ENCODE data around the gene SUGCT. TPM values are rescaled to one million over a fixed set of nuclear protein-coding genes. Genes with fewer than 3 reads are reported as not detected.

Gene SUGCT
- total RNA-seq, 2 experiments from 2014 or later, result 0.95 to 1.2 TPM

GRCh38 chr7:40903872-40904271 is 769.1 kb downstream of the SUGCT start:
- ChIA-PET CTCF (no interaction called here), POLR2A (no interaction called here)
- H3K27me3 Mint-ChIP-seq, result no peaks in the 10 kb centered on the region
- DNase-seq (no peak), ATAC-seq (ENCODE audit: poor library complexity) (no peak)
- H3K9me3 Mint-ChIP-seq, result no peaks in the 10 kb centered on the region
- intact Hi-C loops (cut with DNase I, micrococcal nuclease), result no loop called here
- no peaks in the 10 kb centered on the region for H3K4me1 Mint-ChIP-seq (ENCODE audit: low read depth)
- H3K36me3 Mint-ChIP-seq (ENCODE audit: low read depth), result no peaks in the 10 kb centered on the region
- no peaks in the 10 kb centered on the region for H3K27me3 ChIP-seq (ENCODE audit: control insufficient read depth in 1 of 2, insufficient read depth in 2 of 2, low read length in 2 of 2)
- H3K27ac Mint-ChIP-seq, result no peak overlapping the region
- H3K36me3 ChIP-seq (ENCODE audit: insufficient read depth, low read length), result no peaks in the 10 kb centered on the region
- H3K27ac ChIP-seq (ENCODE audit: low read depth in 1 of 2, low read length in 2 of 2), result no peak overlapping the region
- H3K4me3 ChIP-seq (ENCODE audit: low read length), result no peak overlapping the region
- TF ChIP-seq CTCF (IDR thresholded peaks at IDR 0.05), result no peak
- no peak overlapping the region for H3K4me3 Mint-ChIP-seq
- H3K9me3 ChIP-seq (ENCODE audit: control insufficient read depth in 1 of 2, insufficient read depth in 1 of 2, low read length in 2 of 2), result peaks cover 0 to 9% of the 10 kb centered on the region in 2 experiments
- no peaks in the 10 kb centered on the region for H3K4me1 ChIP-seq (ENCODE audit: insufficient read depth, low read length)

- Histone ChIP-seq H3K9me3 (ENCODE audit: control insufficient read depth in 1 of 2, insufficient read depth in 1 of 2, low read length in 2 of 2) (peaks cover 0 to 3% of the 10 kb centered on the region in 2 experiments), H3K4me1 (ENCODE audit: insufficient read depth, low read length) (no peaks in the 10 kb centered on the region), H3K27me3 (ENCODE audit: control insufficient read depth in 1 of 2, insufficient read depth in 2 of 2, low read length in 2 of 2) (no peaks in the 10 kb centered on the region), H3K27ac (ENCODE audit: low read depth in 1 of 2, low read length in 2 of 2) (no peak overlapping the region), H3K4me3 (ENCODE audit: low read length) (no peak overlapping the region), H3K36me3 (ENCODE audit: insufficient read depth, low read length) (no peaks in the 10 kb centered on the region)
- ChIA-PET POLR2A (no interaction called here), CTCF (no interaction called here)
- no peaks in the 10 kb centered on the region for H3K9me3 Mint-ChIP-seq
- no peaks in the 10 kb centered on the region for H3K4me1 Mint-ChIP-seq (ENCODE audit: low read depth)
- no peak overlapping the region for H3K4me3 Mint-ChIP-seq
- DNase-seq (no peak), ATAC-seq (ENCODE audit: poor library complexity) (no peak)
- no peaks in the 10 kb centered on the region for H3K27me3 Mint-ChIP-seq
- H3K27ac Mint-ChIP-seq, result no peak overlapping the region
- intact Hi-C loops (cut with DNase I, micrococcal nuclease), result no loop called here
- no peaks in the 10 kb centered on the region for H3K36me3 Mint-ChIP-seq (ENCODE audit: low read depth)
- TF ChIP-seq CTCF (IDR thresholded peaks at IDR 0.05), result no peak
Measured at GRCh38 chr7:40907286-40907685, 772.5 kb downstream of the SUGCT start.

GRCh38 chr7:40909346-40909980 is 774.7 kb downstream of the SUGCT start:
- no peaks in the 10 kb centered on the region for H3K4me1 ChIP-seq (ENCODE audit: insufficient read depth, low read length)
- H3K36me3 Mint-ChIP-seq (ENCODE audit: low read depth), result no peaks in the 10 kb centered on the region
- H3K4me3 ChIP-seq (ENCODE audit: low read length), result no peak overlapping the region
- no peaks in the 10 kb centered on the region for H3K9me3 Mint-ChIP-seq
- no peak overlapping the region for H3K27ac ChIP-seq (ENCODE audit: low read depth in 1 of 2, low read length in 2 of 2)
- POLR2A ChIA-PET, result no interaction called here
- H3K9me3 ChIP-seq (ENCODE audit: control insufficient read depth in 1 of 2, insufficient read depth in 1 of 2, low read length in 2 of 2), result peaks cover 0 to 3% of the 10 kb centered on the region in 2 experiments
- H3K36me3 ChIP-seq (ENCODE audit: insufficient read depth, low read length), result no peaks in the 10 kb centered on the region
- H3K4me3 Mint-ChIP-seq, result no peak overlapping the region
- H3K27me3 Mint-ChIP-seq, result no peaks in the 10 kb centered on the region
- H3K27ac Mint-ChIP-seq, result no peak overlapping the region
- H3K4me1 Mint-ChIP-seq (ENCODE audit: low read depth), result no peaks in the 10 kb centered on the region
- H3K27me3 ChIP-seq (ENCODE audit: control insufficient read depth in 1 of 2, insufficient read depth in 2 of 2, low read length in 2 of 2), result no peaks in the 10 kb centered on the region
- DNase-seq (no peak), ATAC-seq (ENCODE audit: poor library complexity) (no peak)
- CTCF ChIA-PET, result no interaction called here
- no peak for TF ChIP-seq CTCF (IDR thresholded peaks at IDR 0.05)
- intact Hi-C loops (cut with DNase I, micrococcal nuclease), result no loop called here

Other genes with a start within 250 kb of the SUGCT start
- 100 to 1,000 TPM; 135 to 138 TPM for gene CDK13, start 184.7 kb upstream of the SUGCT start, total RNA-seq
- gene MPLKIP, start 383 bp upstream of the SUGCT start, total RNA-seq, result 10 to 100 TPM; 14.3 to 14.9 TPM